Ovary (tissue), 3 donors: ENCODE measurements around the gene IL17RE.
"Not testable (repeated sequence)": the region's sequence is repeated elsewhere in the genome, so short reads cannot be mapped to it uniquely, and the experiment has no call there.

Source experiments
- POLR2A ChIP-seq: fragments of 450-650 bp; IDR thresholded peaks from one replicate; pipeline ENCODE4 v1.6.1; 2017; ENCODE audit warnings: antibody characterized with exemption, mild to moderate bottlenecking, moderate library complexity
- TF ChIP-seq, protein P1 (sequence below), 3 donors: fragments of 450-650 bp in 2 of 3; fragments of 200-600 bp in 1 of 3; IDR thresholded peaks; one replicate each; pipeline versions ENCODE4 v1.5.1 to v1.8.0; 2016 to 2022; ENCODE audit warnings: antibody characterized with exemption in 3 of 3, mild to moderate bottlenecking in 1 of 3
- donor health status: DM: no; HTN: no; CAD: no.

DNA sequence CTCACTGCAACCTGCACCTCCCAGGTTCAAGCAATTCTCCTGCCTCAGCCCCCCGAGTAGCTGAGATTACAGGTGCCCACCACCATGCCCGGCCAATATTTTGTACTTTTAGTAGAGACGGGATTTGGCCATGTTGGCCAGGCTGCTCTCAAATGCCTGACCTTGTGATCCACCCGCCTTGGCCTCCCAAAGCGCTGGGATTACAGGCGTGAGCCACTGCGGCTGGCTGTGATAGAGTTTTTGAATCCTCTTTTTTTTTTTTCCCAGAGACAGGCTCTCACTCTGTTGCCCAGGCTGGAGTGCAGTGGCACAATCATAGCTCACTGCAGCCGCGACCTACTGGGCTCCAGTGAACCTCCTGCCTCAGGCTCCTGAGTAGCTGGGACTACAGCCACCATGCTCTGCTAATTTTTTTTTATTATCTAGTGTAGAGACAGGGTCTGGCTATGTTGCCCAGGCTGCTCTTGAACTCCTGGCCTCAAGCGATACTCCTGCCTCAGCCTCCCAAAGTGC lies 37.5 kb upstream of the IL17RE start:
- TF ChIP-seq, protein P1, sequence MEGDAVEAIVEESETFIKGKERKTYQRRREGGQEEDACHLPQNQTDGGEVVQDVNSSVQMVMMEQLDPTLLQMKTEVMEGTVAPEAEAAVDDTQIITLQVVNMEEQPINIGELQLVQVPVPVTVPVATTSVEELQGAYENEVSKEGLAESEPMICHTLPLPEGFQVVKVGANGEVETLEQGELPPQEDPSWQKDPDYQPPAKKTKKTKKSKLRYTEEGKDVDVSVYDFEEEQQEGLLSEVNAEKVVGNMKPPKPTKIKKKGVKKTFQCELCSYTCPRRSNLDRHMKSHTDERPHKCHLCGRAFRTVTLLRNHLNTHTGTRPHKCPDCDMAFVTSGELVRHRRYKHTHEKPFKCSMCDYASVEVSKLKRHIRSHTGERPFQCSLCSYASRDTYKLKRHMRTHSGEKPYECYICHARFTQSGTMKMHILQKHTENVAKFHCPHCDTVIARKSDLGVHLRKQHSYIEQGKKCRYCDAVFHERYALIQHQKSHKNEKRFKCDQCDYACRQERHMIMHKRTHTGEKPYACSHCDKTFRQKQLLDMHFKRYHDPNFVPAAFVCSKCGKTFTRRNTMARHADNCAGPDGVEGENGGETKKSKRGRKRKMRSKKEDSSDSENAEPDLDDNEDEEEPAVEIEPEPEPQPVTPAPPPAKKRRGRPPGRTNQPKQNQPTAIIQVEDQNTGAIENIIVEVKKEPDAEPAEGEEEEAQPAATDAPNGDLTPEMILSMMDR (IDR thresholded peaks at IDR 0.05), result not testable (repeated sequence)
- TF ChIP-seq POLR2A, result not testable (repeated sequence)
